ENCODE data around the gene SLCO3A1. TPM values are rescaled to one million over a fixed set of nuclear protein-coding genes. Genes with fewer than 3 reads are reported as not detected.
"Not testable (repeated sequence)": the region's sequence is repeated elsewhere in the genome, so short reads cannot be mapped to it uniquely, and the experiment has no call there.

Gene SLCO3A1
- total and polyA plus RNA-seq, 8 donors: 2.4 to 38.8 (median 7.7) TPM

DNA sequence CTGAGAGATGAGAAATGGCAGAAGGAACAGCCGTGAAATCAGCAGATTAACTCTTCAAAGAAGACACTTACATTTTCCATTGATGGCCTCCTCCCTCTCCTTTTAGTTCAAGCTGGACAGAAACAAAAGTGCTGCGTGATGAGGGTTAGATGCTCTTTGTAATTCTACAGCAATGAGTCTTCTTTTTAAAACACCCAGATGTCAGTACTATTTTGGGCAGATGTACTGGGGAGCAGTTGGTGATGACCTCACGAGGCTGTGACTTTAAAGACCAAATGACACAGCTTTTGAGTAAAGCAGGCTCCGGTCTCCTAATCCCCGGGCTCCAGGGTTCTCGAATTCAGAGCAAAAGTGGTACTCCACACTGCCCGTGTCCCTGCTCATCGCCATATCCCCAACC is 198.2 kb downstream of the SLCO3A1 start:
- H3K4me1 ChIP-seq: peaks cover 0 to 12% (median 0%) of the 10 kb centered on the region in 4 donors
- no peaks in the 10 kb centered on the region for H3K36me3 ChIP-seq
- H3K4me3 ChIP-seq: no peak overlapping the region
- no peak overlapping the region for H3K27ac ChIP-seq
- no peaks in the 10 kb centered on the region for H3K27me3 ChIP-seq
- intact Hi-C loops (cut with DNase I; ENCODE audit: low total_unique reads): no loop called here
- DNase-seq: no peak
- no peaks in the 10 kb centered on the region for H3K9me3 ChIP-seq
- WGBS, 5 donors: 81 to 85% (median 85%) methylated on average over 8 of the region's 8 CpGs
- TF ChIP-seq POLR2AphosphoS5 (IDR thresholded peaks at IDR 0.05) (no peak), POLR2A (IDR thresholded peaks at IDR 0.05) (no peak), EP300 (IDR thresholded peaks at IDR 0.05) (no peak)
- TF ChIP-seq, protein P1, sequence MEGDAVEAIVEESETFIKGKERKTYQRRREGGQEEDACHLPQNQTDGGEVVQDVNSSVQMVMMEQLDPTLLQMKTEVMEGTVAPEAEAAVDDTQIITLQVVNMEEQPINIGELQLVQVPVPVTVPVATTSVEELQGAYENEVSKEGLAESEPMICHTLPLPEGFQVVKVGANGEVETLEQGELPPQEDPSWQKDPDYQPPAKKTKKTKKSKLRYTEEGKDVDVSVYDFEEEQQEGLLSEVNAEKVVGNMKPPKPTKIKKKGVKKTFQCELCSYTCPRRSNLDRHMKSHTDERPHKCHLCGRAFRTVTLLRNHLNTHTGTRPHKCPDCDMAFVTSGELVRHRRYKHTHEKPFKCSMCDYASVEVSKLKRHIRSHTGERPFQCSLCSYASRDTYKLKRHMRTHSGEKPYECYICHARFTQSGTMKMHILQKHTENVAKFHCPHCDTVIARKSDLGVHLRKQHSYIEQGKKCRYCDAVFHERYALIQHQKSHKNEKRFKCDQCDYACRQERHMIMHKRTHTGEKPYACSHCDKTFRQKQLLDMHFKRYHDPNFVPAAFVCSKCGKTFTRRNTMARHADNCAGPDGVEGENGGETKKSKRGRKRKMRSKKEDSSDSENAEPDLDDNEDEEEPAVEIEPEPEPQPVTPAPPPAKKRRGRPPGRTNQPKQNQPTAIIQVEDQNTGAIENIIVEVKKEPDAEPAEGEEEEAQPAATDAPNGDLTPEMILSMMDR (IDR thresholded peaks at IDR 0.05): no peak

DNA sequence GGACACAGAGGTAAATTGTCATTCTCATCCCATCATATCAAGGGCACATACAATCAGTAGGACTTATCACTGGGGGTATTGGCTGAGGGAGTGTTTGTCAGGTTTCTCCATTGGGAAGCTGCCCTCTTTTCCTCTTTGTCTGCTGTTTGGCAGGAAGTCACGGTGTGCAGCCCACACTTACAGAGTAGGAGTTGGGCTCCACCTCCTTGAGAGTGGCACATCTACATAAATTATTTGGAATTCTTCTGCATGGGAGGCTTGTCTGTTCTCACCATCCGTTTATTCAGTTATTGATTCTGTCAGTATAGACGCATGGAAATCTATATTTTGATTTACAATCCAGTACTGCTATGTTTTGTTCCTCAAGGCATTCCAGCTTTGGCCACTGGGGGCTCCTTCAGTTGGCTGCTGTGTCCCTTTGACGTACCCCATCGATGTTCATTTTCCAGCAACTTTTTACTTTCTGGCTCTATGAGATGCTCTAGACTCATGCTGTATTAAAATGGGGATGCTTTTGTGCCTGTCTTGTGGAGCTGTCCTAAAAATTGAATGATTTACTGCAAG is 200.3 kb downstream of the SLCO3A1 start:
- Histone ChIP-seq H3K27ac (no peak overlapping the region), H3K27me3 (no peaks in the 10 kb centered on the region), H3K9me3 (no peaks in the 10 kb centered on the region), H3K36me3 (no peaks in the 10 kb centered on the region), H3K4me3 (no peak overlapping the region), H3K4me1 (peaks cover 0 to 12% (median 0%) of the 10 kb centered on the region in 4 donors)
- intact Hi-C loops (cut with DNase I; ENCODE audit: low total_unique reads): no loop called here
- 55 to 70% (median 66%) methylated on average over 5 of the region's 5 CpGs for WGBS, 5 donors
- no peak for DNase-seq
- no peak for TF ChIP-seq POLR2AphosphoS5 (IDR thresholded peaks at IDR 0.05)
- TF ChIP-seq, protein P1 (IDR thresholded peaks at IDR 0.05): peak in 2 of 7 experiments; percentile 10 to 23

DNA sequence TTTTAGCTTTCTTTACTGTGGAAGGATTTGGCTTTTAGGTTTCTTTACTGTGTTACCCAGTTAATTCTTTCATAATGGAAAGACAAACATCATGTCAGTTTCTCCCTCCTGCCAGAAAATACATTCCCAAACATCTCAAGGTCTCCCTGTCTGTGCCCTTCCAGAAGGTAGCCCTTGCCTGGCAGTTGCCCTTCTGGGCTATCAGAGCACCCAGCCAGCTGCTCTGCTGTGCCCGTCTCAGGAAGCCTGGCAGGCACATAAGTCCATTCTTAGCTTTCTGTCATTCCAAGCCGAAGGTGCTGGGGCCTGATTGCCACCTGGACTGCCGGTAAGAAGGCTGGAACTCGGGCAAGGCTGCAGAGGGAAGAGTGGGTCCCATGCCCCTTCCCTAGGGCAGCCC is 203.4 kb downstream of the SLCO3A1 start:
- DNase-seq: no peak
- no peaks in the 10 kb centered on the region for H3K4me1 ChIP-seq
- no peaks in the 10 kb centered on the region for H3K27me3 ChIP-seq
- intact Hi-C loops (cut with DNase I; ENCODE audit: low total_unique reads): no loop called here
- H3K27ac ChIP-seq: no peak overlapping the region
- no peak overlapping the region for H3K4me3 ChIP-seq
- H3K9me3 ChIP-seq: no peaks in the 10 kb centered on the region
- TF ChIP-seq EP300 (IDR thresholded peaks at IDR 0.05) (no peak), POLR2A (IDR thresholded peaks at IDR 0.05) (no peak), POLR2AphosphoS5 (IDR thresholded peaks at IDR 0.05) (no peak)
- TF ChIP-seq, protein P1 (IDR thresholded peaks at IDR 0.05): no peak
- WGBS, 5 donors: 38 to 76% (median 52%) methylated on average over 4 of the region's 4 CpGs
- H3K36me3 ChIP-seq: no peaks in the 10 kb centered on the region

DNA sequence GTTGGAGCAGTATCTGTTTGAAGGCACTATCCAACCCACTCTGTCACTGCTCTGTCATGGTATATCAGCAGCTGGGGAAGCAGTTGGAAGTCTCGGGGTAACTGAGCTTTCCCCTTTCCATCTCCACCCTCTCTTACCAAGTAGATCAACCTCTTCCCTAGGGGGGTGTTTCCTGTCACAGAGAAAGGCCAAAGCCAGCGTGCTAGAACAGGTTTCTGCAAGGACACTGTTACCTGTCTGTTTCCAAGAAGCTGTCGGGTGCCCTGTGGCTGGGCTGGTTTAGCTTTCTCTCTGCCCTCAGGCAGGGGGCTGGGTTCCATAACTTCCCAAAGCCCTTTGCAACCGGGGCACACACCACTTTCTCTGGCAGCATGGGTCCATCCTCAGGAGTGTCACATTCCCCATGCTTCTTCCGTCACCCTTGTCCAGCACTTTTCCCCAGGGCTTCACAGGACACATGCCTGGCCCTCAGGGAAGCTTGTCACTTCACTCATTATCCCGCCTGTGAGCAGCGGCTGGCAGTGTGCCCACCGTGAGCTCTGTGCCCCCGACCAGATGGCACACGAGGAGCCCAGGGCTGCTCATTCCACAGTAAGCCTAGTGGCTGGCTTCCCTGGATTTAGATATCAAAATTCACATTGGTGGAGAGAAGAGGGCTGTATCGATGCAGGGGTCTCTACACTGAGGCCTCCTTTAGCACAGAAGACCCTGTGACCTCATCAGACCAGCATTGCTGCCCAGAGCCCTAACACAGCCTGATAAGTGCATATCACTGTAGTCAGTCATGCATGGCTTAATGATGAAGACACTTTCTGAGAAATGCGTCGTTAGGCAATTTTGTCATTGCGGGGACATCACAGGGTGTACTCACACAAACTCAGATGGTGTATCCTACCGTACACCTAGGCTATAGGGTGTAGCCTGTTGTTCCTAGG is 205.8 kb downstream of the SLCO3A1 start:
- H3K9me3 ChIP-seq: no peaks in the 10 kb centered on the region
- no peak overlapping the region for H3K27ac ChIP-seq
- 82 to 88% (median 85%) methylated on average over 10 to 15 of the region's 15 CpGs for WGBS, 5 donors
- no peaks in the 10 kb centered on the region for H3K4me1 ChIP-seq
- no peak for DNase-seq
- no peak overlapping the region for H3K4me3 ChIP-seq
- TF ChIP-seq, protein P1 (IDR thresholded peaks at IDR 0.05): no peak
- no peak for TF ChIP-seq POLR2A (IDR thresholded peaks at IDR 0.05)
- TF ChIP-seq EP300 (IDR thresholded peaks at IDR 0.05): no peak
- no peak for TF ChIP-seq POLR2AphosphoS5 (IDR thresholded peaks at IDR 0.05)
- no peaks in the 10 kb centered on the region for H3K27me3 ChIP-seq
- no peaks in the 10 kb centered on the region for H3K36me3 ChIP-seq
- intact Hi-C loops (cut with DNase I; ENCODE audit: low total_unique reads): no loop called here

DNA sequence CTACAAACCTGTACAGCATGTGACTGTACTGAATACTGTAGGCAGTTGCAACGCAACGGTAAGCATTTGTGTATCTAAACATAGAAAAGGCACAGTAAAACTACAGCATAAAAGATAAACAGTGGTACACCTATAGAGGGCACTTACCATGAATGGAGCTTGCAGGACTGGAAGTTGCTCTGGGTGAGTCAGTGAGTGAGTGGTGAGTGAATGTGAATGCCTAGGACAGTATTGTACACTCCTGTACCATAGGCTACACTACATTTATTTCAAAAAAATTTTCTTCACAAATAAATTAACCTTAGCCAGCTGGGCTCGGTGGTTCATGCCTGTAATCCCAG is 206.4 kb downstream of the SLCO3A1 start:
- H3K27me3 ChIP-seq; H3K27ac ChIP-seq; intact Hi-C loops (cut with DNase I; ENCODE audit: low total_unique reads); H3K9me3 ChIP-seq; DNase-seq; H3K4me3 ChIP-seq; H3K4me1 ChIP-seq; H3K36me3 ChIP-seq: not testable (repeated sequence)
- 47 to 80% (median 51%) methylated on average over 3 of the region's 3 CpGs for WGBS, 5 donors
